ENCODE data around the gene MNX1.

Gene MNX1

GRCh38 chr7:157010588-157011332, at the start of gene MNX1:
Gene MNX1, minus strand, starts transcription at chr7:157010663. Its CDS starts 313 bp downstream, at chr7:157010350.
- DNase-seq: peak; percentile 94

- DNase-seq: no peak
These were observed 49.1 kb upstream of the MNX1 start for GRCh38 chr7:157059534-157059933.

GRCh38 chr7:157058701-157059100, 48.2 kb upstream of the MNX1 start:
- DNase-seq: no peak

- DNase-seq: no peak
These were observed 47.6 kb upstream of the MNX1 start for GRCh38 chr7:157058068-157058467.

GRCh38 chr7:157056957-157057902, 46.8 kb upstream of the MNX1 start:
- no peak for DNase-seq

- DNase-seq: no peak
These were observed 45.8 kb upstream of the MNX1 start for GRCh38 chr7:157056246-157056645.

GRCh38 chr7:157054927-157055326, 44.5 kb upstream of the MNX1 start:
- DNase-seq: no peak

- DNase-seq: no peak
These were observed 42.7 kb upstream of the MNX1 start for GRCh38 chr7:157053118-157053517.

- no peak for DNase-seq
These were observed 36.7 kb upstream of the MNX1 start for GRCh38 chr7:157047148-157047547.

- DNase-seq: no peak
These were observed 36.2 kb upstream of the MNX1 start for GRCh38 chr7:157046681-157047080.

GRCh38 chr7:157044943-157045660, 34.6 kb upstream of the MNX1 start:
- no peak for DNase-seq

GRCh38 chr7:157044147-157044687, 33.8 kb upstream of the MNX1 start:
- DNase-seq: no peak

- DNase-seq: no peak
These were observed 33.3 kb upstream of the MNX1 start for GRCh38 chr7:157043745-157044144.

- peak; percentile 51 for DNase-seq
These were observed 31.2 kb upstream of the MNX1 start for GRCh38 chr7:157041514-157042277.

GRCh38 chr7:157041004-157041403, 30.5 kb upstream of the MNX1 start:
- DNase-seq: peak; percentile 56

- no peak for DNase-seq
These were observed 27.2 kb upstream of the MNX1 start for GRCh38 chr7:157037635-157038034.

GRCh38 chr7:157037028-157037427, 26.6 kb upstream of the MNX1 start:
- no peak for DNase-seq

GRCh38 chr7:157035979-157036378, 25.5 kb upstream of the MNX1 start:
- no peak for DNase-seq

- DNase-seq: no peak
These were observed 24.8 kb upstream of the MNX1 start for GRCh38 chr7:157035302-157035701.

GRCh38 chr7:157033483-157034473, 23.3 kb upstream of the MNX1 start:
- no peak for DNase-seq

All from NCI-H146 (cell line).